D341Med (cell line): Measurements from ENCODE around the gene CBX2.

Experiments
- DNase-seq: peaks from one replicate; pipeline ENCODE4 v3.0.0; 2012; ENCODE audit warnings: low spot score

CBX2 gene

GRCh38 chr17:79788455-79788854, 10.5 kb downstream of the CBX2 start:
- DNase-seq: no peak

DNA sequence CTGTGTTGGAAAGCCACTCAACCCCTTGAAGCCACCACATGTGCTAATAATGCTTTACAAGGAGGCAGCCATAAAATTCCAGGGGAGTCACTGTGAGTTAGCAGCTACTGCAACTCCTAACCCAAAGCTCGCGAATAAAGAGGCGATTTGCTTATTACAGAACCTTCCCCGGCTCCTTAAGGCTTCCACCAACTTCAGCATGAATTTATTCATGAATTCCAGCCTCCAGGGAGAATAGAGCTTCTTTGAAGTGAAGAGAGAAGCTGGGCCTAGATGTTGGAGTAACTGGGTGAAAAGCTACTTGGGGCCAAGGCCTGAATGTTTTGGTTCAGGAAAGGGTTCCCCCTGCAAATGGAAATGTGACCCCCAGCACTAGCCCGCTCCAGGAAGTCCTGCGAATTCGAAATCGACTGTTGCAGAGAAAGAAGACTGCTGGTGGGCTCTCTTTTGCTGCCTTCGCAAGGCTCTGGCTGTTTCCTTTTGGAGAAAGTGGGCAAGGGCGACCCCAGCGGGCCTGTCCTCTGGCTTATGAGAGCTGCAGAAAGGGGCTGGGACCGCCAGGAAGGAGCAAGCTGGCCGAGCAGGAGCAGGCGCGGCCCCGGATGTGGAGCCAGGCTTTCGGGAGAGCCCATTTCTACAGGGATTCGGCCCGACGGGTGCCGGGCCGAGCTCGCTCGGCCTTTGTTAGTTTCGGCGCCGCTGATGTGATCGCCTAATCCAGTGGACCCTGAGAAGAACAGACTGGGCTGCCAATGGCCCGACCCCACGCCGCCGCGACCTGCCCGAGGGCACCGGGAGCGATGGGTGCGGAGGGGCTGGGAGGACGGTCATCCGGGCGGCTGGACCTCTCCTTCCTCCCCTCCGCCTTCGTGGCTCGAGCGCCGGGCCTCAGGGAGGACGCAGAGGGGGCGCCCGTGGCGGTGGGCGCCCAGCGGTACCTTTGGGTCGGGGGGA, 11.3 kb downstream of the CBX2 start:
- peak; percentile 65 for DNase-seq

- peak; percentile 96 for DNase-seq
Measured at GRCh38 chr17:79789943-79790804, 12.2 kb downstream of the CBX2 start.

- DNase-seq: no peak
Measured at GRCh38 chr17:79790805-79791734, 13.1 kb downstream of the CBX2 start.

DNA sequence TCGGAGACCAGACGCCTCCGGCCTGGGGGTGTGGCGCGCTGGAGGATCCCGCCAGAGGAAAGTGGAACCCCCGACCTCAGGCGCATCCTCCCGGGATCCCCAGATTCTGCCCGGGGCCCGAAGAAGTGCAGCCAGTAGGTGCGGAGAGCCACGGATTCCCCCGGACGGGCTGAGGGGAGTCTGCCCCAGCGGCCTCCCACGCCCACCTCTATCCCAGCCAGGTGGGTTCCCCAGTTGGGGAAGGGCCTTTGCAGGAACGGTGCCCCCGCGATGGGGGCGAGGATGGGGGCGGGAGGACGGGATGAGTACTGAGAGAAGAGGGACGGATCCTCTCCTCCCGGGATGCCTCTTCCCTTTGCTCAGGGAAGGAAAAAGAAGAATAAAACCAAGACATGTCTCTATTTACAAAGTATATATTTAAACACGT, 13.8 kb downstream of the CBX2 start:
- no peak for DNase-seq

DNA sequence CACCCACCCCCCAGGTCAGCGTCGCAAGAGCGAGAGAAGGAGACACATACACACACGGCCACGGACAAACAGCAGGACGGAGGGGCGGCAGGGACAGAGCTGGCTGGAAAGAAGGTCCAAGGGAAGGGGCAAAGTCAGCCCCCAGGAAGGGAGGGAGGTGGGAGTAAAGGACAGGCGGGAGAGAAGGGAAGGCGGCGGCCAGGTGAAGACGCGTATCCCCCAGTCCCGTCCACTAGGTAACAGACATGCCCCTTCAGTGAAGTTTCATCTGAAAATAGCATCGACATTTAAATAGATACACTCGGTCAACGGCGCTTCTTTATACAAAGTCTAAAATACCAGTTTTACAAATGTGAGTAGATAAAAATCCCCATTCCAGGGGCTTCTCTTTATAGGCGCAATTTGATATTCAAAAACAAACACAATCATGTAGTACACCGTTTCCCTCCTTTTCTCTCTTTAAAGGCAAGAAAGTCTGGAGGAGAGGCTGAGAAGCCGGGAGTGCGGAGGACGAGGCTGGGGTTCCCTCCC, 14.5 kb downstream of the CBX2 start:
- DNase-seq: no peak

GRCh38 chr17:79792984-79793923, 15.3 kb downstream of the CBX2 start:
- no peak for DNase-seq

GRCh38 chr17:79793924-79794304, 16.0 kb downstream of the CBX2 start:
- DNase-seq: peak; percentile 81

GRCh38 chr17:79794659-79795511, 16.9 kb downstream of the CBX2 start:
- no peak for DNase-seq

DNA sequence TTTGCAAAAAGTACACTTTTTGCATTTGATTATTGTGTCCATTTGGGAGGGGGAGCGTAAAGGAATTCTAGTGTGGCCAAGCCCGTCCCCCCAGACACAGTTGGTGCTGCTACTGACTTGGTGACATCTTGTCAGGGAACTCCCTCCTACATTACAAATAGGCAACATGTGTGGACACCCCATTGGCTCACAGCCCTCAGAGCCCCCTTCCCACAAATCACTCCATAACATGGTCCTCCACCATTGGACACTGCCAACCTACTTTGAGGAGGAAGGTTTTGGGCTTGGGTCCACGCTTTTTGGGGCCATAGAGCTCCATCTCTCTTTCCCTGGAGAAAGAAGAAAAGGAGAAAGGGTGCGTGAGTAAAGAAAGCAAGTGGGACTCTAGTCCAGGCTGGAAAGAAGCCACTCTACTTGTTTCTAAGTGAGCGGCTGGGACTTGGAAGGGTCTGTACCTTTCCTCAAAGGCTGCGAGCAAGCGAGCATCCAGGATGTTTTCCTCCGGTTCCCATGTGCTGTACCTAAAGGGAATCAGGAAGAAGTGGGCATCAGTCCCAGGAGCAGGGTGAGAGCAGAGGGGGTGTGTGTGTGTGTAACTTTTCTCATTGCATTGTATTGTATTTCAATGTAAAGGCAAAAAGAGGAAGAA, 18.0 kb downstream of the CBX2 start:
- no peak for DNase-seq

- no peak for DNase-seq
Measured at GRCh38 chr17:79796444-79796762, 18.5 kb downstream of the CBX2 start.

DNA sequence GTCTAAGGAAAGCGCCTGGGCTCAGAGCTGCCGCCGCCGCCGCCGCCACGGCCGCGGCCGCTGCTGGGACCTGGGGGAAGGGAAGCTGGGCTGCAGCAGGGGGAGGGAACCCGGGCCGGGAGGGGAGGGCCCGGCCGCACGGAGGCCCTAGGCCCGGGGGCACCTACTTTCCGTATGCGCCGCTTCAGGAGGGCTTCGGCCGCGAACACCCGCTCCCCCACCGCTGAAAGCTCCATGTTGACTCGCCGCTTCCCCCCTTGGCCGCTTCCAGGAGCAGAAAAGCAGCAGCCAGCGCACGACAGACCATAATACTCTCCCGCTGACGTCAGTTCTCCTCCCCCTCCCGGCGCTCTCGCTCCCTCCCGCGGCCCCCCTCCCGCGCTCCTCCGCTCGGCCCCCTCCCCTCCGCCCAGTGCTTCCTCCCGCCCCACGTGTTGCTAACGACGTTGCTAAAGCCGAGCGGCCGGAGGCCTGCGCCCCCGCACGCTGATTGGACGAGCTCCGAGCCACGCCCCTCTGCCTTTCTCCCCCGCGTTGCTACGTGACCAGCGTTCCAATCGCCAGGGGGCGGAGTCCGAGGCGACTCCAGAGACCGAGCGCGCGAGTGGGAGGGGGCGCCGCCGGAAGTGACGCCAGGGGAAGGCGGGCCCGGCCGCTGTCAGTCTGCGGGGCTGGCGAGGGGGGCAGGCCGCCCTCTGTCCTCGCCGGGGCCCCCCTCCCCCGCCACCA, 19.0 kb downstream of the CBX2 start, which contains the start of gene CBX8:
Gene CBX8, minus strand, starts transcription at position 315 of the 729 bp plus-strand sequence. Its CDS starts 79 bp downstream, at position 236.
- peak; percentile 99 for DNase-seq

- peak; percentile 93 for DNase-seq
Measured at GRCh38 chr17:79797492-79798298, 19.7 kb downstream of the CBX2 start.

- DNase-seq: no peak
Measured at GRCh38 chr17:79798299-79799173, 20.6 kb downstream of the CBX2 start.

DNA sequence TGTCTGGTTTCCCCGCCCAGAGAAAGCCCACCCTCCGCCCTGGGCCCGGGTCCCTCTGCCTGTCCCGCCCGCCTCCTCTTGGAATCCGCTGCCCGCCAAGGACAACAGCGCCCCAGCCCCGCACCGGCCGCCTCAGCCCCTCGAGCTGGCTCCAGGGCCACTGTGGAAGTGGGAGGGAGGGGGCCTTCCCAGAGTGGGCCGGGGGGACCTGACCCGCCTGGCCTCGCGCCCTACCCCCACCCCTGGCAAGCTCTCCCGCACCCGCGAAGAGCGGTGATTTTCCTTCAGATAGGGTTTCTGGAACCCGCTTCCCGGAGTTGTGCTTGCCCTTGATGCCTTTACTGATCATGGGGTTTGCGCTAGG, 21.2 kb downstream of the CBX2 start:
- DNase-seq: no peak

DNA sequence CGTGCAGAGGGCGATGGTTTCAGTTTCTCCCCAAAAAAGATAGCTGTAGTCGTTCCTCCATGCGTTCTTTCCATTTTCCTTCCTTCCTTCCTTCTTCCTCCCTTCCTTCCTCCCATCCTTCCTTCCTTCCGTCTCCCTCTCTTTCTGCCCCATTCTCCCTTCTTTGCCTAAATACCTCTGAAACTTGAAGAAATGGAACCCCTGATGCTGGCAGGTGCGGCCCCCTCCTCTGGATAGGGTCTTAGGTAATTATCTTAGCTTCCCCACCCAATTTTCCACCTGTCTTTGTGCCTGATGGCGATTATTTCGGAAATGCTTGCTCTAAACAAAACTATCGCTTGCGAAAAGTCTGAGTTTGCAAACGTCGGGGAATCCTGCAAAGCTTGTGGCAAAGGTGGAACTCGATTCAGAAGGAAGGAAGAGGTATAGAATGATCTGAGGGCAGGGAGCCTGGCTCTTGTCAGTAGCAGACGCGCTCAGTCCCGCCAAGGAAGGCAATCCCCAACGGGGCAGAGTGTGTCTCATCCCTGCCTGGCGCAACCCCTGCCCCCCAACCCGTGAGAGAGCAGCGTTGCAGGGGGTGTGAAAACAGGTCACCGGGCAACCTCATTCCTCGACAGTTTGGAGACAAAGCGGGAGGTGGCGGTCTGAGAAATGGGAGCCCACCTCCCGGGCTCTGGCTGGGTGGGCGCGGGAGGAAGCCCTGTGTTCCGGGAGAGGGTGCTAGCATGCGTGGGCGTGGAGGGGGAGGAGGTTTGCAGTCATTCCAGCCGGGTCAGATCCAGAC, 21.8 kb downstream of the CBX2 start:
- no peak for DNase-seq
